Measurements from ENCODE around the gene PRKN. TPM values are rescaled to one million over a fixed set of nuclear protein-coding genes. Genes with fewer than 3 reads are reported as not detected.

The PRKN gene
- total RNA-seq, 1 donor from 2014 or later, result 7.0 TPM

- Mint-ChIP-seq H3K36me3 (ENCODE audit: unreplicated experiment) (no peaks in the 10 kb centered on the region), H3K9me3 (ENCODE audit: unreplicated experiment) (no peaks in the 10 kb centered on the region)
- TF ChIP-seq CTCF (IDR thresholded peaks at IDR 0.05; ENCODE audit: partially characterized antibody, unreplicated experiment), result no peak
Measured at GRCh38 chr6:161663682-161664081, 1063.9 kb downstream of the PRKN start.

GRCh38 chr6:161660666-161661571 lies 1066.6 kb downstream of the PRKN start:
- Mint-ChIP-seq H3K9me3 (ENCODE audit: unreplicated experiment) (peaks cover 3% of the 10 kb centered on the region), H3K4me1 (ENCODE audit: low read depth, unreplicated experiment) (no peaks in the 10 kb centered on the region), H3K36me3 (ENCODE audit: unreplicated experiment) (no peaks in the 10 kb centered on the region), H3K4me3 (ENCODE audit: unreplicated experiment) (no peak overlapping the region), H3K27me3 (ENCODE audit: unreplicated experiment) (no peaks in the 10 kb centered on the region), H3K27ac (ENCODE audit: unreplicated experiment) (no peak overlapping the region)
- no peak for DNase-seq
- no peak for TF ChIP-seq CTCF (IDR thresholded peaks at IDR 0.05; ENCODE audit: partially characterized antibody, unreplicated experiment)

More at GRCh38 chr6:161663682-161664081, 1063.9 kb downstream of the PRKN start:
- H3K27me3 Mint-ChIP-seq (ENCODE audit: unreplicated experiment), result no peaks in the 10 kb centered on the region
- H3K4me1 Mint-ChIP-seq (ENCODE audit: low read depth, unreplicated experiment), result no peaks in the 10 kb centered on the region
- H3K27ac Mint-ChIP-seq (ENCODE audit: unreplicated experiment), result no peak overlapping the region
- no peak overlapping the region for H3K4me3 Mint-ChIP-seq (ENCODE audit: unreplicated experiment)
- no peak for DNase-seq

- no peak overlapping the region for H3K4me3 Mint-ChIP-seq (ENCODE audit: unreplicated experiment)
- no peak overlapping the region for H3K27ac Mint-ChIP-seq (ENCODE audit: unreplicated experiment)
- peaks cover 3% of the 10 kb centered on the region for H3K9me3 Mint-ChIP-seq (ENCODE audit: unreplicated experiment)
- H3K36me3 Mint-ChIP-seq (ENCODE audit: unreplicated experiment), result no peaks in the 10 kb centered on the region
- no peaks in the 10 kb centered on the region for H3K27me3 Mint-ChIP-seq (ENCODE audit: unreplicated experiment)
- DNase-seq, result no peak
- no peak for TF ChIP-seq CTCF (IDR thresholded peaks at IDR 0.05; ENCODE audit: partially characterized antibody, unreplicated experiment)
- H3K4me1 Mint-ChIP-seq (ENCODE audit: low read depth, unreplicated experiment), result no peaks in the 10 kb centered on the region
Measured at GRCh38 chr6:161658211-161658610, 1069.4 kb downstream of the PRKN start.

GRCh38 chr6:161654209-161654608 lies 1073.4 kb downstream of the PRKN start:
- Mint-ChIP-seq H3K27me3 (ENCODE audit: unreplicated experiment) (no peaks in the 10 kb centered on the region), H3K4me3 (ENCODE audit: unreplicated experiment) (no peak overlapping the region), H3K36me3 (ENCODE audit: unreplicated experiment) (no peaks in the 10 kb centered on the region), H3K27ac (ENCODE audit: unreplicated experiment) (no peak overlapping the region), H3K4me1 (ENCODE audit: low read depth, unreplicated experiment) (no peaks in the 10 kb centered on the region), H3K9me3 (ENCODE audit: unreplicated experiment) (peaks cover 3% of the 10 kb centered on the region)
- no peak for TF ChIP-seq CTCF (IDR thresholded peaks at IDR 0.05; ENCODE audit: partially characterized antibody, unreplicated experiment)
- no peak for DNase-seq

GRCh38 chr6:161651949-161652348 lies 1075.6 kb downstream of the PRKN start:
- no peak overlapping the region for H3K4me3 Mint-ChIP-seq (ENCODE audit: unreplicated experiment)
- no peak overlapping the region for H3K27ac Mint-ChIP-seq (ENCODE audit: unreplicated experiment)
- H3K27me3 Mint-ChIP-seq (ENCODE audit: unreplicated experiment), result no peaks in the 10 kb centered on the region
- no peaks in the 10 kb centered on the region for H3K36me3 Mint-ChIP-seq (ENCODE audit: unreplicated experiment)
- no peaks in the 10 kb centered on the region for H3K4me1 Mint-ChIP-seq (ENCODE audit: low read depth, unreplicated experiment)
- peaks cover 3% of the 10 kb centered on the region for H3K9me3 Mint-ChIP-seq (ENCODE audit: unreplicated experiment)
- DNase-seq, result no peak
- no peak for TF ChIP-seq CTCF (IDR thresholded peaks at IDR 0.05; ENCODE audit: partially characterized antibody, unreplicated experiment)
